ENCODE measurements around the gene ACTL6B. TPM values are rescaled to one million over a fixed set of nuclear protein-coding genes. Genes with fewer than 3 reads are reported as not detected.

ACTL6B gene
- polyA plus RNA-seq, 2 of the 4 experiments (the other 2 are of a cell fraction) = not detected

GRCh38 chr7:100686822-100687211 is 30.6 kb upstream of the ACTL6B start:
- ChIA-PET CTCF (interaction anchor here (1.1 to 7.0 kb wide), 2 partner anchors 10 to 14 kb away, joined by 4 to 72 read pairs; no protein-coding TSS in a partner anchor), POLR2A (no interaction called here)
- H3K9me3 ChIP-seq = no peaks in the 10 kb centered on the region
- DNase-seq (ENCODE audit: low read depth in 1 of 2, low spot score in 1 of 2) = no peak
- H3K27ac ChIP-seq = no peak overlapping the region
- no peak overlapping the region for H3K4me2 ChIP-seq
- peaks cover 13% of the 10 kb centered on the region for H3K4me1 ChIP-seq
- no peak overlapping the region for H3K4me3 ChIP-seq
- WGBS (ENCODE audit: missing lambda C conversion rate) = 87% methylated on average over 17 of the region's 17 CpGs
- FAIRE-seq = no peak
- TF ChIP-seq NFE2L2 (conservative IDR thresholded peaks at IDR 0.05; ENCODE audit: low read length) (no peak), KDM5A (IDR thresholded peaks at IDR 0.05) (no peak), NR3C1 (IDR thresholded peaks at IDR 0.05) (no peak), BCL3 (IDR thresholded peaks at IDR 0.05) (no peak), RARB (CRISPR knock-in tag; IDR thresholded peaks at IDR 0.05) (no peak), CTCF (IDR thresholded peaks at IDR 0.05) (no peak), CEBPB (IDR thresholded peaks at IDR 0.05) (no peak), JUN (IDR thresholded peaks at IDR 0.05) (no peak), HMGXB4 (CRISPR knock-in tag; IDR thresholded peaks at IDR 0.05; ENCODE audit: borderline replicate concordance) (no peak), ESRRA (IDR thresholded peaks at IDR 0.05; ENCODE audit: borderline replicate concordance, low read length) (no peak), CHD4 (IDR thresholded peaks at IDR 0.05; ENCODE audit: borderline replicate concordance) (no peak), KDM1A (IDR thresholded peaks at IDR 0.05; ENCODE audit: low read depth) (no peak), E2F6 (IDR thresholded peaks at IDR 0.05; ENCODE audit: borderline replicate concordance, low read depth) (no peak), MAFK (IDR thresholded peaks at IDR 0.05; ENCODE audit: partially characterized antibody) (no peak), POLR2AphosphoS2 (conservative IDR thresholded peaks at IDR 0.05; ENCODE audit: low read length) (no peak), ZSCAN20 (CRISPR knock-in tag; IDR thresholded peaks at IDR 0.05) (no peak)
- ATAC-seq = no peak

- no peak for ATAC-seq
- no peak overlapping the region for H3K4me2 ChIP-seq
- H3K4me3 ChIP-seq = no peak overlapping the region
- FAIRE-seq = no peak
- no peak for DNase-seq (ENCODE audit: low read depth in 1 of 2, low spot score in 1 of 2)
- no peak overlapping the region for H3K27ac ChIP-seq
- H3K9me3 ChIP-seq = no peaks in the 10 kb centered on the region
- WGBS (ENCODE audit: missing lambda C conversion rate) = 92% methylated on average over 28 of the region's 33 CpGs
- ChIA-PET POLR2A (no interaction called here), CTCF (interaction anchor here (1.1 to 1.5 kb wide), 2 partner anchors 13 to 218 kb away, joined by 4 to 5 read pairs; no protein-coding TSS in a partner anchor)
- TF ChIP-seq GATA3 (IDR thresholded peaks at IDR 0.05; ENCODE audit: borderline replicate concordance) = no peak
- no peak for TF ChIP-seq RCOR1 (IDR thresholded peaks at IDR 0.05; ENCODE audit: low read depth, low read length)
- no peak for TF ChIP-seq TP53 (CRISPR knock-in tag; IDR thresholded peaks at IDR 0.05)
- peaks cover 10% of the 10 kb centered on the region for H3K4me1 ChIP-seq
These were observed 30.1 kb upstream of the ACTL6B start for GRCh38 chr7:100686201-100686821.
